HG03159 (cell line): Measurements from ENCODE around the gene RNF168.
"Not testable (repeated sequence)": the region's sequence is repeated elsewhere in the genome, so short reads cannot be mapped to it uniquely, and the experiment has no call there.

Experiments used
- ATAC-seq: cut with Tn5 transposase; IDR thresholded peaks from one replicate; pipeline ENCODE4 v1.9.1; 2021; ENCODE audit warnings: mild to moderate bottlenecking, moderate library complexity; ENCODE audit not compliant: unreplicated experiment

The RNF168 gene

GRCh38 chr3:196514913-196515621 is 11.5 kb upstream of the RNF168 start, which contains the start of gene SMCO1:
Gene SMCO1, minus strand, starts transcription at chr3:196515346. Its CDS starts 137 bp downstream, at chr3:196515209.
- no peak for ATAC-seq

DNA sequence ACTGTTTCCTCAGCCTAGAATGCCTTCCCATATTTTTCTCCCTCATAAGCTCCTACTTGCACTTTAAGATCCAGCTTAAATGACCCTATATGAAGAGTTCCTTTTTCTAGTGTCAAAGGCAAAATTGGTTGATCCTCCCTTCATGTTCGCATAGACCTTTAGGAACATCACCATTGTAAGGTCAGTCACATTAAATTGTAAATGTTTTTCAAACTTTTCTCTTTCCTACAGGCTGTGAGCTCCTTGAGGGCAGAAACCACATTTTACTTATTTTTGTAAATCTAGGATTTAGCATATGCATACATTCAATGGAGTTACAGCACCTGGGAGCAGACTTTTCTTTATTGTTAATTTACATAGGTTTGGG is 10.8 kb upstream of the RNF168 start:
- ATAC-seq, result no peak

GRCh38 chr3:196513697-196514349 is 10.3 kb upstream of the RNF168 start:
- no peak for ATAC-seq

DNA sequence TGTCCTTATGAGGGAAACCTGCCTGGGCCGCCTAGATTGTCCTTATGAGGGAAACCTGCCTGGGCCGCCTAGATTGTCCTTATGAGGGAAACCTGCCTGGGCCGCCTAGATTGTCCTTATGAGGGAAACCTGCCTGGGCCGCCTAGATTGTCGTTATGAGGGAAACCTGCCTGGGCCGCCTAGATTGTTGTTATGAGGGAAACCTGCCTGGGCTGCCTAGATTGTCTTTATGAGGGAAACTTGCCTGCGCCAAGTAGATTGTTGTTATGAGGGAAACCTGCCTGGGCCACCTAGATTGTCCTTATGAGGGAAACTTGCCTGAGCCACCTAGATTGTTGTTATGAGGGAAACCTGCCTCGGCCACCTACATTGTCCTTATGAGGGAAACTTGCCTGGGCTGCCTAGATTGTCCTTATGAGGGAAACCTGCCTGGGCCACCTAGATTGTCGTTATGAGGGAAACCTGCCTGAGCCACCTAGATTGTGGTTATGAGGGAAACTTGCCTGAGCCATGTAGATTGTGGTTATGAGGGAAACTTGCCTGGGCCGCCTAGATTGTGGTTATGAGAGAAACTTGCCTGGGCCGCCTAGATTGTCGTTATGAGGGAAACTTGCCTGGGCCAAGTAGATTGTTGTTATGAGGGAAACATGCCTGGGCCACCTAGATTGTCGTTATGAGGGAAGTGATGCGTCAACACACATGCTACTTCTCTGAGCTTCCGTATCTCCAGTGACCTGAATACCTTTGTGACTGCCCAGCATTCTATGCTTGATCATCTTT is 8.3 kb upstream of the RNF168 start:
- ATAC-seq, result not testable (repeated sequence)

DNA sequence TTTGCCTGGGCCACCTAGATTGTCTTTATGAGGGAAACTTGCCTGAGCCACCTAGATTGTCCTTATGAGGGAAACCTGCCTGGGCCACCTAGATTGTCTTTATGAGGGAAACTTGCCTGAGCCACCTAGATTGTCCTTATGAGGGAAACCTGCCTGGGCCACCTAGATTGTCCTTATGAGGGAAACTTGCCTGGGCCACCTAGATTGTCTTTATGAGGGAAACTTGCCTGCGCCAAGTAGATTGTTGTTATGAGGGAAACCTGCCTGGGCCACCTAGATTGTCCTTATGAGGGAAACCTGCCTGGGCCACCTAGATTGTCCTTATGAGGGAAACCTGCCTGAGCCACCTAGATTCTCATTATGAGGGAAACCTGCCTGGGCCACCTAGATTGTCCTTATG is 7.5 kb upstream of the RNF168 start:
- not testable (repeated sequence) for ATAC-seq

- ATAC-seq, result no peak
Observed at GRCh38 chr3:196506687-196507086, 3.1 kb upstream of the RNF168 start.

GRCh38 chr3:196504556-196504955 is 988 bp upstream of the RNF168 start:
- no peak for ATAC-seq

DNA sequence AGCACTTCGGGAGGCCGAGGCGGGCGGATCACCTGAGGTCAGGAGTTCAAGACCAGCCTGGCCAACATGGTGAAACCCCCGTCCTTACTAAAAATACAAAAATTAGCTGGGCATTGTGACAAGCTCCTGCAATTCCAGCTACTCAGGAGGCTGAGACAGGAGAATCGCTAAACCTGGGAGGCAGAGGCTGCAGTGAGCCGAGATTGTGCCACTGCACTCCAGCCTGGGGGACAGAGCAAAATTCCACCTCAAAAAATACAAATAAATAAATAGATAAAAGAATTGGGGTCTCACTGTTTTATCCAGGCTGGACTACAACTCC is 470 bp upstream of the RNF168 start:
- ATAC-seq, result not testable (repeated sequence)

DNA sequence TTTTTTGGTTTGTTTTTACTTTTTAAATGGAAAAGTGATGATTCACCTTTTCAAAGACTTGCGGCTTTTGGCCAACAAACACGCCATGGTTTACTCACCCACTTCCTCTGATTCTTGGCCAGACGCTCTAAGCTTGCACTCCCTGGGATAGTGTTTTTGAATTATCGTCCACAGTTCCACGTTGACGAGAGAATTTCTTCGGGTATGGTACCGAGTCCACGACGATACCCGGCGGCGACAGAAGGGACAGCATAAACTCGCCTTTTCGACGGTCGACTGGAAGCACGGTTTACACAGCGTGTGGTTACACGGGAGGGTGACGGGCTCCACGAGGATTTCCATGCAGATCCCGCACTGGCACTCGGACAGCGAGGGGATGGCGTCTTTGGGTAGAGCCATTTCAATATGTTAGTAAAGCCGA is 783 bp downstream of the RNF168 start:
- peak; percentile 9 for ATAC-seq

DNA sequence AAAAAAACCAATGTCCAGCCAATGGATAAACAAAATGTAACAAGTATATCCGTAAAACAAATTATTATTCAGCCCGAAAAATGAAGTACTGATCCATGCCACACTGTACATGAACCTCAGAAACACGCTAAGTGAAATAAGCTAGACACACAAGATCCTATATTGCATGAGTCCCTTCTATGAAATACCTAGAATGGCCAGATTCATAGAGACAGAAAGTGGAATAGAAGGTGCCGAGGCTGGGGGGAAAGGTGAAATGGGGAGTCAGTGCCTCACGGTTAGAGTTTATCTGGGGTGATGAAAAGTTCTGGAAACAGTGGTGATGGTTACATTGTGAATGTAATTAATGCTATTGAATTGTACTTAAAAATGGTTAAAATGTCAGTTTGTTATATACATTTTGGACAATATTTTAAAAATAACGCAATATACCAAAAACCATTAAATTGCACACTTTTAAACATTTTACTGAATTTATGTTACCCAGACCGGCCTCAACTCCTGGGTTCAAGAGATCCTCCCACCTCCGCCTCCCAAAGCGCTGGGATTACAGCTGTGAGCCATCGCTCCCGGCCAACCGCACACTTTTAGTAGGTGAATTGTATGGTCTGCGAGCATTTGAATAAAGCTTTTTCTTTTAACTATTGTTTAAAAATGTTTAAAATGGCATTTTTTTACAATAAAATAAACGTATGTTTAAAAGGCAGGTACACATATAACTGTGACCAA is 2.1 kb downstream of the RNF168 start:
- no peak for ATAC-seq

DNA sequence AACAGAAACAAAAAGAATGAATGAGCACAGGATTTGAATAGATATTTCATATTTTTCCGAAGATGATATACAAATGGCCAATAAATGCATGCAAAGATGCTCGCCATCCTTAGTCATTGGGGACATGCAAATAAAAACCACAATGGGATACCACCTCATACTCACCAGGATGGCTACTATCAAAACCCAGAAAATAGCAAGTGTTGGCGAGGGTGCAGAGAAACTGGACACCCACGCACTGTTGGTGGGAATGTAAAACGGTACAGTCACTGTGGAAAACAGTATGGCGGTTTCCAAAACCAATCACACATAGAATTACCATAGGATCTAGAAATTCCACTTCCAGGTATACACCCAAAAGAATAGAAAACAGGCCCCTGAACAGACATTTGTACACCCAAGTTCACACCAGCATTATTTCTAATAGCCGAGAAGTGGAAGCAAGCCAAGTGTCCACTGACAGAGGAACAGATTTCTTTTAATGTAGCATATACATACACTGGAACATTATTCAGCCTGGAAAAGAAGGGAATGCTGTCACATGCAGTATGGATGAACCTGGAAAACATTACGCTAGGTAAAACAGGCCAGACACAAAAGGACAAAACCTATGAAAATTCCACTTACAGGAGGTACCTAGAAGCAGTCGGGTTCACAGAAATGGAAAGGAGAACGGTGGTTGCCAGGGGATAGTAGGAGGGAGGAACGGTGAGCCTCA is 3.6 kb downstream of the RNF168 start:
- ATAC-seq, result no peak

GRCh38 chr3:196499061-196499460 is 4.5 kb downstream of the RNF168 start:
- ATAC-seq, result no peak

- no peak for ATAC-seq
Observed at GRCh38 chr3:196498297-196498696, 5.3 kb downstream of the RNF168 start.

GRCh38 chr3:196496183-196496582 is 7.4 kb downstream of the RNF168 start:
- ATAC-seq, result no peak

DNA sequence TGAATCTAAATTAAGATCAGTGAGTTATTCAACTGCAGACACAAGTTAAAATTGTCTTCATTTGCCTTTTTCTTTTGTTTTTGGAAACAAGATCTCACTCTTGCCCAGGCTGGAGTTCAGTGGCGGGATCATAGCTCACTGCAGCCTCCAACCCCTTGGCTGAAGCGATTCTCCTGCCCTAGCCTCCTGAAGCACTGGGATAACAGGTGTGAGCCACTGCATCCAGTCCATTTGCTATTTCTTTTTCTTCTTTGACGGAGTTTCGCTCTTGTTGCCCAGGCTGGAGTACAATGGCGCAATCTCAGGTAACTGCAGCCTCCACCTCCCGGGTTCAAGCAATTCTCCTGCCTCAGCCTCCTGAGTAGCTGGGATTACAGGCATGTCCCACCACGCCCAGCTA is 10.3 kb downstream of the RNF168 start:
- no peak for ATAC-seq

GRCh38 chr3:196492080-196492479 is 11.5 kb downstream of the RNF168 start:
- ATAC-seq, result no peak

GRCh38 chr3:196489747-196490146 is 13.8 kb downstream of the RNF168 start:
- no peak for ATAC-seq

DNA sequence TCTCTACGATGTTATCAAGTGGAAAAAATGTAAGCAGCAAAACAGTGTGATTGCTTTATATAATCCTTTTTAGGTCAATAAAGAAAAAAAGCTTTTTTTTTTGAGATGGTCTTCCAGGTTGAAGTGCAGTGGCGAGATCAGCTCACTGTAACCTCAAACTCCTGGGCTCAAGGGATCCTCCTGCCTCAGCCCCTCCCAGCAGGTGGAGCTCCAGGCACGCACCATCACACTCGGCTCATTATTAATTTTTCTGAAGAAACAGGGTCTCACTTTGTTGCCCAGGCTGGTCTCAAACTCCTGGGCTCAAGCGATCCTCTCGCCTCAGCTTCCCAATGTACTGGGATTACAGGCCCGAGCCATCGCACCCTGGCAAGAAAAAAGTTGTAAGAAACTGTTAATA is 17.3 kb downstream of the RNF168 start:
- no peak for ATAC-seq

DNA sequence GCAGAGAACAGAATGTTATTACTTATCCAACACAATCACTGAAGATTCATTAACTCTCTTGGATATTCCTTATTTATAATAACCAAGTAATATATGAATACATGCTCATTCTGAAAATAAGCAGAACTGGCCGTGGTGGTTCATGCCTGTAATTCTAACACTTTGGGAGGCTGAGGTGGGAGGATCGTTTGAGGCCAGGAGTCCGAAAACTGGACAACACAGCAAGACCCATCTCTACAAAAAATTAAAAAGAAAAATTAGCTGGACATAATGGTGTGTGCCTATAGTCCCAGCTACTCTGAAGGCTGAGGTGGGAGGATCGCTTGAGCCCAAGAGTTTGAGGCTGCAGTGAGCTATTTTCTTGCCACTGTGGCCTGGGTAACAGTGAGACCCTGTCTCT is 25.9 kb downstream of the RNF168 start:
- ATAC-seq, result no peak

- no peak for ATAC-seq
Observed at GRCh38 chr3:196472286-196472685, 31.3 kb downstream of the RNF168 start.

DNA sequence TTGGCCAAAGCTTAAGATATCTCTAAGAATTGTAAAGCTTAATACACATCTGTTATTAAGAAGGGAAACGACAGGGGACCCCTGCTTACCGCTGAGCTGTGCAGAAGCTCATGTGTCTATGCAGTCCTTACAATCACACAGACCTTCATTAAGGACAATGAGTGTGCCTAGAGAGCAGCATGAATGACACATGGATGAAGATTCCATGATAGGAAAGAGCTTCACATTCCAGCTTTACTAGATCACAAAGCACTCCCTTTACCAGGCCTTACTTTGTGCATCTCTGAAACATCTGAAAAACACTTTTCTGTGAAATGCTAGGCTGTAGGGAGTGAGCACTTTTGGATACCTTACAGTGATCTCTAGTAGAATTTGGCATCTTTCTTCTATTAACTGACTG is 32.0 kb downstream of the RNF168 start:
- ATAC-seq, result no peak
